ENCODE measurements around the gene RNF224.

GRCh38 chr9:137236936-137237421 is 9.7 kb downstream of the RNF224 start:
- TF ChIP-seq CTCF (IDR thresholded peaks at IDR 0.05) (no peak), EP300 (IDR thresholded peaks at IDR 0.05) (no peak)

Data from suprapubic skin (tissue), 3 donors.